OCI-LY7 (cell line): ENCODE measurements around the gene NTRK3. TPM values are rescaled to one million over a fixed set of nuclear protein-coding genes. Genes with fewer than 3 reads are reported as not detected.

Experiments used
- BruUV-seq: library from RNA; stranded (reverse); fragments of 400-500 nt; replicated peaks from 2 replicates; lab custom pipeline; 2021; lab: Mats Ljungman, UMichigan
- CTCF ChIA-PET: fragments of 300-600 bp; sonication (Branson Sonifier 250); formaldehyde crosslinking; loops from one replicate; lab custom pipeline; 2022; ENCODE audit warnings: antibody characterized with exemption; ENCODE audit not compliant: unreplicated experiment; lab: Charles Lee
- POLR2A ChIA-PET: fragments of 300-600 bp; sonication (Branson Sonifier 250); formaldehyde crosslinking; loops from one replicate; lab custom pipeline; 2022; ENCODE audit warnings: antibody characterized with exemption; lab: Charles Lee
- DNase-seq: peaks from one replicate; pipeline ENCODE4 v3.0.0-alpha.2; 2015; ENCODE audit warnings: low spot score
- H2AFZ ChIP-seq: fragments of 200-600 bp; sonication (generic), shearing (Covaris generic); 2 replicates; pipeline ENCODE4 v1.6.1; 2014; ENCODE audit warnings: mild to moderate bottlenecking, antibody characterized with exemption, low read length, moderate library complexity
- H3K27ac ChIP-seq: fragments of 200-600 bp; sonication (generic); 2 replicates; pipeline ENCODE4 v1.5.1; 2014; ENCODE audit warnings: mixed run types, low read depth, mild to moderate bottlenecking, moderate library complexity, low read length, inconsistent platforms; ENCODE audit not compliant: poor library complexity, severe bottlenecking
- H3K36me3 ChIP-seq: fragments of 200-600 bp; sonication (generic); 2 replicates; pipeline ENCODE4 v1.6.1; 2014; ENCODE audit warnings: mild to moderate bottlenecking, antibody characterized with exemption, low read length, moderate library complexity, mixed read lengths; ENCODE audit not compliant: insufficient read depth
- H3K4me1 ChIP-seq: fragments of 200-600 bp; sonication (generic); 2 replicates; pipeline ENCODE4 v1.5.1; 2014; ENCODE audit warnings: mild to moderate bottlenecking, low read length; ENCODE audit not compliant: insufficient read depth, poor library complexity, severe bottlenecking
- H3K4me2 ChIP-seq: fragments of 200-600 bp; sonication (generic); 2 replicates; pipeline ENCODE4 v1.6.1; 2014; ENCODE audit warnings: mild to moderate bottlenecking, low read length
- H3K4me3 ChIP-seq: fragments of 200-600 bp; sonication (generic); 2 replicates; pipeline ENCODE4 v1.5.1; 2014; ENCODE audit warnings: mild to moderate bottlenecking, low read depth, low read length; ENCODE audit not compliant: poor library complexity, severe bottlenecking
- H3K79me2 ChIP-seq: fragments of 200-600 bp; sonication (generic); 2 replicates; pipeline ENCODE4 v1.6.1; 2016; ENCODE audit warnings: low read depth, mild to moderate bottlenecking, low read length, moderate library complexity, mixed read lengths; ENCODE audit not compliant: insufficient read depth
- H3K9me2 ChIP-seq: fragments of 200-600 bp; sonication (generic); 2 replicates; pipeline ENCODE4 v1.6.1; 2016; ENCODE audit warnings: mild to moderate bottlenecking, low read length, mixed read lengths; ENCODE audit not compliant: insufficient read depth
- H3K9me3 ChIP-seq: fragments of 200-600 bp; sonication (generic); 2 replicates; pipeline ENCODE4 v1.6.1; 2014; ENCODE audit warnings: mild to moderate bottlenecking, mixed run types, low read length, mixed read lengths
- H4K20me1 ChIP-seq: fragments of 200-600 bp; sonication (generic); 2 replicates; pipeline ENCODE4 v1.6.1; 2014; ENCODE audit warnings: mild to moderate bottlenecking, antibody characterized with exemption, low read length, moderate library complexity, mixed read lengths; ENCODE audit not compliant: insufficient read depth
- CTCF ChIP-seq: fragments of 200-600 bp; sonication (generic); conservative IDR thresholded peaks from 2 replicates; pipeline ENCODE4 v1.5.1; 2014; ENCODE audit warnings: mild to moderate bottlenecking, antibody characterized with exemption, low read length, moderate library complexity, mixed read lengths
- EZH2phosphoT487 ChIP-seq: fragments of 200-600 bp; sonication (generic); IDR thresholded peaks from 2 replicates; pipeline ENCODE4 v1.6.1; 2018; ENCODE audit warnings: low read depth, borderline replicate concordance, mild to moderate bottlenecking, mixed run types, antibody characterized with exemption, low read length, moderate library complexity, mixed read lengths
- intact Hi-C: fragments of 100-400 bp; cut with micrococcal nuclease; formaldehyde crosslinking; loops from one replicate; pipeline ENCODE4 v1.10.0; 2022; ENCODE audit not compliant: unreplicated experiment
- total RNA-seq, 2 experiments: library from RNA; depleted of rRNA in 1 of 2; stranded (reverse); fragments of >200 nt in 1 of 2; shearing (Covaris generic) in 1 of 2; gene quantifications; 2 replicates each; pipeline ENCODE4 v1.2.3, GENCODE V29; 2014 to 2022

NTRK3 gene
- total RNA-seq, 2 experiments from 2014 or later = 0.50 to 2.5 TPM

- no peak for DNase-seq
- POLR2A ChIA-PET = no interaction called here
- H3K27ac ChIP-seq = no peak overlapping the region
- H3K9me2 ChIP-seq = no peaks in the 10 kb centered on the region
- TF ChIP-seq EZH2phosphoT487 (no peak), CTCF (no peak)
- no peak overlapping the region for H3K4me3 ChIP-seq
- no peaks in the 10 kb centered on the region for H3K4me1 ChIP-seq
- CTCF ChIA-PET = no interaction called here
- H3K36me3 ChIP-seq = no peaks in the 10 kb centered on the region
- H4K20me1 ChIP-seq = no peaks in the 10 kb centered on the region
- intact Hi-C loops = no loop called here
- no peak overlapping the region for H3K4me2 ChIP-seq
- H2AFZ ChIP-seq = no peak overlapping the region
- BruUV-seq = no TSS peak
- no peaks in the 10 kb centered on the region for H3K79me2 ChIP-seq
- no peaks in the 10 kb centered on the region for H3K9me3 ChIP-seq
Observed at GRCh38 chr15:87981969-87982368, 274.6 kb downstream of the NTRK3 start.

- H3K27ac ChIP-seq = no peak overlapping the region
- no peaks in the 10 kb centered on the region for H4K20me1 ChIP-seq
- no peak overlapping the region for H3K4me2 ChIP-seq
- H2AFZ ChIP-seq = no peak overlapping the region
- no peaks in the 10 kb centered on the region for H3K9me2 ChIP-seq
- no peak overlapping the region for H3K4me3 ChIP-seq
- BruUV-seq = no TSS peak
- POLR2A ChIA-PET = no interaction called here
- no peak for TF ChIP-seq EZH2phosphoT487
- no peak for TF ChIP-seq CTCF
- no peak for DNase-seq
- CTCF ChIA-PET = no interaction called here
- no peaks in the 10 kb centered on the region for H3K36me3 ChIP-seq
- H3K79me2 ChIP-seq = no peaks in the 10 kb centered on the region
- no peaks in the 10 kb centered on the region for H3K9me3 ChIP-seq
- intact Hi-C loops = no loop called here
- H3K4me1 ChIP-seq = no peaks in the 10 kb centered on the region
Observed at GRCh38 chr15:87977907-87978306, 278.6 kb downstream of the NTRK3 start.

GRCh38 chr15:87976552-87976951, 280.0 kb downstream of the NTRK3 start:
- BruUV-seq = no TSS peak
- Histone ChIP-seq H3K4me1 (no peaks in the 10 kb centered on the region), H4K20me1 (no peaks in the 10 kb centered on the region), H3K4me3 (no peak overlapping the region), H3K9me2 (no peaks in the 10 kb centered on the region), H3K79me2 (no peaks in the 10 kb centered on the region), H3K27ac (no peak overlapping the region), H3K4me2 (no peak overlapping the region), H2AFZ (no peak overlapping the region), H3K9me3 (no peaks in the 10 kb centered on the region), H3K36me3 (no peaks in the 10 kb centered on the region)
- no peak for DNase-seq
- intact Hi-C loops = no loop called here
- POLR2A ChIA-PET = no interaction called here
- TF ChIP-seq EZH2phosphoT487 (no peak), CTCF (no peak)
- CTCF ChIA-PET = no interaction called here
